Suprapubic skin (tissue), 4 donors: ENCODE data around the gene HID1. TPM values are rescaled to one million over a fixed set of nuclear protein-coding genes. Genes with fewer than 3 reads are reported as not detected.

ENCODE experiments used
- DNase-seq, 2 donors: peaks; one replicate each; pipeline ENCODE4 v3.0.0-alpha.2; 2019; ENCODE audit warnings: low spot score in 2 of 2
- H3K27ac ChIP-seq: fragments of 200-600 bp; sonication (generic); one replicate; pipeline ENCODE4 v1.5.1; 2019
- H3K27me3 ChIP-seq: fragments of 200-600 bp; sonication (generic); one replicate; pipeline ENCODE4 v1.5.1; 2019
- H3K36me3 ChIP-seq: fragments of 200-600 bp; sonication (generic); one replicate; pipeline ENCODE4 v1.5.1; 2019
- H3K4me1 ChIP-seq: fragments of 200-600 bp; sonication (generic); one replicate; pipeline ENCODE4 v1.5.1; 2019
- H3K4me3 ChIP-seq: fragments of 200-600 bp; sonication (generic); one replicate; pipeline ENCODE4 v1.5.1; 2019; ENCODE audit warnings: mild to moderate bottlenecking
- H3K9me3 ChIP-seq: fragments of 200-600 bp; sonication (generic); one replicate; pipeline ENCODE4 v1.5.1; 2019
- EP300 ChIP-seq: sonication (generic); formaldehyde crosslinking; IDR thresholded peaks from one replicate; pipeline ENCODE4 v1.6.1; 2017; ENCODE audit warnings: antibody characterized with exemption
- POLR2A ChIP-seq, 2 donors: fragments of 450-650 bp; IDR thresholded peaks; one replicate each; pipeline ENCODE4 v1.6.1; 2017; ENCODE audit warnings: antibody characterized with exemption in 2 of 2, mild to moderate bottlenecking in 2 of 2, moderate library complexity in 2 of 2
- POLR2AphosphoS5 ChIP-seq, 3 donors: sonication (generic); formaldehyde crosslinking; IDR thresholded peaks; one replicate each; pipeline ENCODE4 v1.6.1; 2017; ENCODE audit warnings: antibody characterized with exemption in 3 of 3
- WGBS: methylation state at CpG from one replicate; pipeline ENCODE4 v1.1.5; 2018; 5-methylcytosine and 5-hydroxymethylcytosine counted together
- total RNA-seq, 4 donors: library from RNA; depleted of rRNA; stranded (reverse); fragments of >200 nt; gene quantifications; one replicate each; pipeline ENCODE4 v1.1.0, GENCODE V29; 2016
- TF ChIP-seq, protein P1 (sequence below), 2 donors: fragments of 200-600 bp in 1 of 2; fragments of 450-650 bp in 1 of 2; sonication (generic) in 1 of 2; IDR thresholded peaks; one replicate each; pipeline ENCODE4 v1.5.1; 2016 to 2019; ENCODE audit warnings: antibody characterized with exemption in 2 of 2, mild to moderate bottlenecking in 1 of 2, moderate library complexity in 1 of 2

HID1 gene
- total RNA-seq, 4 donors from 2014 or later: 3.4 to 13.7 (median 9.5) TPM

DNA sequence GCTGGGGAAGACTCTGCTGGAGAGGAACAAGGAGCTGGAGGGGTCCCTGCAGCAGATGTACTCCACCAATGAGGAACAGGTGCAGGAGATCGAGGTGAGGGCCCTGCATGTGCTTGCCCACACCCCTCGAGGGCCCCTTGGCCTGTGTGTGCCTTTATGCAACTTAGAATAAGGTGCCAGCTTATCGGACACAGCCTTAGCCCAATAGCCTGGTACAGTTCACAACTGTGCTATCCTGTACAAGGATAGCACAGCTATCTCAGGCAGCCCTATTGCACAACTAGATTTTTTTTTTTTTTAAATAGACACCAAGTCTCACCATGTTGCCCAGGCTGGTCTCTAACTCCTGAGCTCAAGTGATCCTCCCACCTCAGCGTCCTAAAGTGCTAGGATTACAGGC, 27.0 kb upstream of the HID1 start:
- H3K27ac ChIP-seq: no peak overlapping the region
- H3K9me3 ChIP-seq: no peaks in the 10 kb centered on the region
- peaks cover 33% of the 10 kb centered on the region for H3K36me3 ChIP-seq
- no peak for TF ChIP-seq EP300
- TF ChIP-seq, protein P1, sequence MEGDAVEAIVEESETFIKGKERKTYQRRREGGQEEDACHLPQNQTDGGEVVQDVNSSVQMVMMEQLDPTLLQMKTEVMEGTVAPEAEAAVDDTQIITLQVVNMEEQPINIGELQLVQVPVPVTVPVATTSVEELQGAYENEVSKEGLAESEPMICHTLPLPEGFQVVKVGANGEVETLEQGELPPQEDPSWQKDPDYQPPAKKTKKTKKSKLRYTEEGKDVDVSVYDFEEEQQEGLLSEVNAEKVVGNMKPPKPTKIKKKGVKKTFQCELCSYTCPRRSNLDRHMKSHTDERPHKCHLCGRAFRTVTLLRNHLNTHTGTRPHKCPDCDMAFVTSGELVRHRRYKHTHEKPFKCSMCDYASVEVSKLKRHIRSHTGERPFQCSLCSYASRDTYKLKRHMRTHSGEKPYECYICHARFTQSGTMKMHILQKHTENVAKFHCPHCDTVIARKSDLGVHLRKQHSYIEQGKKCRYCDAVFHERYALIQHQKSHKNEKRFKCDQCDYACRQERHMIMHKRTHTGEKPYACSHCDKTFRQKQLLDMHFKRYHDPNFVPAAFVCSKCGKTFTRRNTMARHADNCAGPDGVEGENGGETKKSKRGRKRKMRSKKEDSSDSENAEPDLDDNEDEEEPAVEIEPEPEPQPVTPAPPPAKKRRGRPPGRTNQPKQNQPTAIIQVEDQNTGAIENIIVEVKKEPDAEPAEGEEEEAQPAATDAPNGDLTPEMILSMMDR (IDR thresholded peaks at IDR 0.05): no peak
- no peak for TF ChIP-seq POLR2A (IDR thresholded peaks at IDR 0.05)
- no peak for TF ChIP-seq POLR2AphosphoS5 (IDR thresholded peaks at IDR 0.05)
- peaks cover 2% of the 10 kb centered on the region for H3K4me1 ChIP-seq
- 87% methylated on average over 2 of the region's 4 CpGs for WGBS
- no peaks in the 10 kb centered on the region for H3K27me3 ChIP-seq
- DNase-seq: no peak
- H3K4me3 ChIP-seq: no peak overlapping the region

DNA sequence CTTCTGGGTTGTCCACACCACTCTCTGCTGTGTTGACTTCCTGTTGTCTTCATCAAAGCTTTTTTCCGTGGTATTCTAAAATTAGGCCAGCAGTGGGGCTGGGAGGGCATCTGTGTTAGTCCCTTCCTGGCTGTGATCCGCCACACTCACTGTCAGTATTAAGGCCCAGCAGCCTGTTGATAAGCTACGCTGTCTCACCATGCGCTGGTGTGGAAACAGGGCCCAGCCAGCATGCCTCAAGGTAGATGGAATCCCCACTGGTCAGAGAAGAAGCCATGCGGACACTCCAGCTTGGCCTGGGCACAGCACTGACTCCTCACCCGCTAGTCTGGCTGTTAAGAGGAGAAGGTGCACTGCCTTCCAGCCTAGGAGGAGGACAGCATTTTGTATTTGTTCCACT, 26.2 kb upstream of the HID1 start:
- 76% methylated on average over 6 of the region's 6 CpGs for WGBS
- H3K36me3 ChIP-seq: peaks cover 28% of the 10 kb centered on the region
- DNase-seq: no peak
- H3K27me3 ChIP-seq: no peaks in the 10 kb centered on the region
- H3K4me1 ChIP-seq: peaks cover 9% of the 10 kb centered on the region
- no peak overlapping the region for H3K4me3 ChIP-seq
- TF ChIP-seq POLR2AphosphoS5 (IDR thresholded peaks at IDR 0.05) (no peak), POLR2A (IDR thresholded peaks at IDR 0.05) (no peak), EP300 (no peak)
- TF ChIP-seq, protein P1 (IDR thresholded peaks at IDR 0.05): no peak
- H3K27ac ChIP-seq: no peak overlapping the region
- no peaks in the 10 kb centered on the region for H3K9me3 ChIP-seq

DNA sequence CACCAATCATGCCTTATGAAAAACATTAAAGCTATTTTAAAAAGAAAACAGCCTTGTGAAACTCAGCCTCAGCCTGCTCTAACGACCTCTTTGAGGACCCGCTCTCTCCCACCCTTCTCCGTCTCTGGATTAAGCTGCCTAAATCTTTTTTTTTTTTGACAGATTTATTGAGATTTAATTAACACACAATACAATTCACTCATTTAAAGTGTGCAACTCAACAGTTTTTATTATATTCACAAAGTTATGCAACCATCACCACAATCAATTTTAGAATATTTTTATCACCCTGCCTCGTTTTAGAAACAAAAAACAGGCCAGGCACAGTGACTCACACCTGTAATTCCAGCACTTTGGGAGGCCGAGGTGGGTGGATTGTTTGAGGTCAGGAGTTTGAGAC, 23.3 kb upstream of the HID1 start:
- TF ChIP-seq, protein P1 (IDR thresholded peaks at IDR 0.05): no peak
- TF ChIP-seq POLR2A (IDR thresholded peaks at IDR 0.05) (no peak), POLR2AphosphoS5 (IDR thresholded peaks at IDR 0.05) (no peak), EP300 (no peak)
- no peaks in the 10 kb centered on the region for H3K27me3 ChIP-seq
- WGBS: 63% methylated on average over 5 of the region's 5 CpGs
- peaks cover 31% of the 10 kb centered on the region for H3K4me1 ChIP-seq
- H3K4me3 ChIP-seq: no peak overlapping the region
- H3K36me3 ChIP-seq: no peaks in the 10 kb centered on the region
- DNase-seq: no peak
- no peak overlapping the region for H3K27ac ChIP-seq
- H3K9me3 ChIP-seq: no peaks in the 10 kb centered on the region

DNA sequence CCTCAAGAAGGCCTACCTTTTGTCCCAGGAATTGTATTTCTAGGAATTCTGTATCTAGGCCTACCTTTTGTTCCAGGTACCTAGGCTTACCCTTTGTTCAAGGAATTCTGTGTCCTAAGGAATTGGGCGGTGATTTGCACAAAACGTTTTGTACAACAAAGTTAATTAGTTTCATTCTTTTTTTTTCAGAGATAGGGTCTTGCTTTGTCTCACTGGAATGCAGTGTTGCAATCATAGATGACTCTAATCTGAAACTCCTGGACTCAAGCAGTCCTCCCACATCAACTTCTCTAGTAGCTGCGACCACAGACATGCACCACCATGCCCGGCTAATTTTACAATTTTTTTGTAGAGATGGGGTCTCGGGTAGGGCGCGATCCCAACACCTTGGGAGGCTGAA, 21.9 kb upstream of the HID1 start:
- no peak for DNase-seq
- Histone ChIP-seq H3K4me3 (no peak overlapping the region), H3K27me3 (no peaks in the 10 kb centered on the region), H3K4me1 (peaks cover 39% of the 10 kb centered on the region), H3K36me3 (no peaks in the 10 kb centered on the region), H3K27ac (peak overlapping the region; percentile 25), H3K9me3 (no peaks in the 10 kb centered on the region)
- TF ChIP-seq POLR2AphosphoS5 (IDR thresholded peaks at IDR 0.05): no peak
- no peak for TF ChIP-seq EP300
- TF ChIP-seq, protein P1 (IDR thresholded peaks at IDR 0.05): no peak
- no peak for TF ChIP-seq POLR2A (IDR thresholded peaks at IDR 0.05)
- WGBS: 72% methylated on average over 7 of the region's 7 CpGs

DNA sequence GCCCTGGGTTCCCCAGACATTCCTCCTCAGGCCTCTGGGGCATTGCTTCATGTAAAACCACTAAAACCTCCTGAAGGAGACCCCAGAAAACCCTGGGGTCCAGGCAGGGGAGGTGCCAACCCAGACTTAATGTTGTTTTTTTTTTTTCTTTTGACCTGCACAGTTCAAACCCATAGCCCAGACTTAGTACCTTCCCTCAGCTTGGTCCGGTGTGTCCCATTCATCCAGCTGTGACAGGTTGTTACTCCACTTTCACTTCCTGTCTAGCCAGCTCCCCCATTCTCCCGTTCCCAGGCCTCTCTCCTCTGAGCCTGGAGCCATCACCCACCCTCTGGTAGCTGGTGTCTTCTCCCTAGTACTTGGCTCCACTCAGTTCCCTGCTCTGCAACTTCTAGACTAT, 19.7 kb upstream of the HID1 start:
- WGBS: 56% methylated on average over 2 of the region's 2 CpGs
- no peaks in the 10 kb centered on the region for H3K36me3 ChIP-seq
- TF ChIP-seq, protein P1 (IDR thresholded peaks at IDR 0.05): no peak
- TF ChIP-seq POLR2AphosphoS5 (IDR thresholded peaks at IDR 0.05) (no peak), EP300 (no peak), POLR2A (IDR thresholded peaks at IDR 0.05) (no peak)
- H3K27ac ChIP-seq: peak overlapping the region; percentile 39
- H3K9me3 ChIP-seq: no peaks in the 10 kb centered on the region
- H3K4me3 ChIP-seq: no peak overlapping the region
- peaks cover 55% of the 10 kb centered on the region for H3K4me1 ChIP-seq
- no peaks in the 10 kb centered on the region for H3K27me3 ChIP-seq
- no peak for DNase-seq
